Ishikawa (cell line): ENCODE measurements around the gene MOBP.

ENCODE experiments used
- CEBPB ChIP-seq: IDR thresholded peaks from 2 replicates; pipeline ENCODE4 v1.6.1; 2012
- CREB1 ChIP-seq: IDR thresholded peaks from 2 replicates; pipeline ENCODE4 v1.6.1; 2012; ENCODE audit warnings: low read depth
- EGR1 ChIP-seq: IDR thresholded peaks from 2 replicates; pipeline ENCODE4 v1.6.1; 2012
- EP300 ChIP-seq: IDR thresholded peaks from 2 replicates; pipeline ENCODE4 v1.6.1; 2012; ENCODE audit warnings: borderline replicate concordance
- FOXM1 ChIP-seq: IDR thresholded peaks from 2 replicates; pipeline ENCODE4 v1.6.1; 2012; ENCODE audit warnings: low read depth, borderline replicate concordance
- NFIC ChIP-seq: IDR thresholded peaks from 2 replicates; pipeline ENCODE4 v1.6.1; 2012
- RAD21 ChIP-seq: IDR thresholded peaks from 2 replicates; pipeline ENCODE4 v1.6.1; 2012; ENCODE audit warnings: low read depth
- TAF1 ChIP-seq: IDR thresholded peaks from 2 replicates; pipeline ENCODE4 v1.6.1; 2012; ENCODE audit warnings: low read depth, mild to moderate bottlenecking
- TCF12 ChIP-seq: IDR thresholded peaks from 2 replicates; pipeline ENCODE4 v1.6.1; 2012; ENCODE audit warnings: low read depth
- TEAD4 ChIP-seq: IDR thresholded peaks from 2 replicates; pipeline ENCODE4 v1.6.1; 2012
- YY1 ChIP-seq: IDR thresholded peaks from 2 replicates; pipeline ENCODE4 v1.6.1; 2012; ENCODE audit warnings: low read depth
- ZBTB7A ChIP-seq: IDR thresholded peaks from 2 replicates; pipeline ENCODE4 v1.6.1; 2012; ENCODE audit warnings: low read depth
- TF ChIP-seq, protein P1 (sequence below): IDR thresholded peaks from 2 replicates; pipeline ENCODE4 v1.6.1; 2012; ENCODE audit warnings: low read depth, mild to moderate bottlenecking
- TF ChIP-seq, protein P2 (sequence below): IDR thresholded peaks from 2 replicates; pipeline ENCODE4 v1.6.1; 2012
- TF ChIP-seq, protein P3 (sequence below): IDR thresholded peaks from 2 replicates; pipeline ENCODE4 v1.6.1; 2012

MOBP gene

DNA sequence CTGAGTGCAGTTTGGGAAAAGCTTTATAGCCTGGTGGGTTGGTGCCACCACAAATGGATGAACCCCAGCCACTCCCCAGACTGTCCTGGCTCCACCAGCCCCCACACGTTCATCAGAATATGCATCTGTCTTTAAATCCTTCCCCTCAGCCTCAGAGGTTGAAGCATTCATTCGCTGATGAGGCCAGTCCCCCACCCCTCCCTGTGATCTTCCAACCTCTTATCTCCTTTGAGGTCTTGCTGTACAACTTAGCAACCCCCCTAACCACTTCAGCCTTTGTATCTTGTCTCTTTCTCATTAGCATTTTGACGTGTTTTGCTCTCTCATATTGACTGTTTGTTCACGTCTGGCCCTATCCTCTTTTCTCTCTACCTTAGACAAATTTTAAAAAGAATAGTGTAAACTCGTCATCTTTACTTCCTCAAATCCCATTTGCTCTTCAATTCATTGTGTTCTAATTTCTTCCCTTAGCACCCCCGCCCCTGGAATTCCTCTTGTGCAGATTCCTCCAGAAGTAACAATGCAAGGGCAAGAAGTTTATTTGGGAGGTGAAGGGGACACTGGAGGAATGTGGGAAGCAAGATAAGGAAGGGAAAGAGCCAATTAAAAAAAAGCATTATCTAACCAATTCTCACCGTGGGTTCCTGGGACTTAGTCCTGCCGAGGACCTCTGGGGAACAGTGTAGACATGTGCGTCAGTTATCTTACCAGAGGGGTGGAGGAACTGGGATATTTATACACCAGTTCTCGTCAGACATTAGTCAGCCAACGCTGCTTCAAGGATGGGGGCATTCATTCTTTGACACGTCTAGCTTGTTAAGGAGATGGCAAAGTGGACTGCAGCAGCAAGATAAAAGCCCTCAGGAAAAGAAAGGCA lies 38.6 kb downstream of the MOBP start:
- no peak for TF ChIP-seq CREB1
- TF ChIP-seq, protein P1, sequence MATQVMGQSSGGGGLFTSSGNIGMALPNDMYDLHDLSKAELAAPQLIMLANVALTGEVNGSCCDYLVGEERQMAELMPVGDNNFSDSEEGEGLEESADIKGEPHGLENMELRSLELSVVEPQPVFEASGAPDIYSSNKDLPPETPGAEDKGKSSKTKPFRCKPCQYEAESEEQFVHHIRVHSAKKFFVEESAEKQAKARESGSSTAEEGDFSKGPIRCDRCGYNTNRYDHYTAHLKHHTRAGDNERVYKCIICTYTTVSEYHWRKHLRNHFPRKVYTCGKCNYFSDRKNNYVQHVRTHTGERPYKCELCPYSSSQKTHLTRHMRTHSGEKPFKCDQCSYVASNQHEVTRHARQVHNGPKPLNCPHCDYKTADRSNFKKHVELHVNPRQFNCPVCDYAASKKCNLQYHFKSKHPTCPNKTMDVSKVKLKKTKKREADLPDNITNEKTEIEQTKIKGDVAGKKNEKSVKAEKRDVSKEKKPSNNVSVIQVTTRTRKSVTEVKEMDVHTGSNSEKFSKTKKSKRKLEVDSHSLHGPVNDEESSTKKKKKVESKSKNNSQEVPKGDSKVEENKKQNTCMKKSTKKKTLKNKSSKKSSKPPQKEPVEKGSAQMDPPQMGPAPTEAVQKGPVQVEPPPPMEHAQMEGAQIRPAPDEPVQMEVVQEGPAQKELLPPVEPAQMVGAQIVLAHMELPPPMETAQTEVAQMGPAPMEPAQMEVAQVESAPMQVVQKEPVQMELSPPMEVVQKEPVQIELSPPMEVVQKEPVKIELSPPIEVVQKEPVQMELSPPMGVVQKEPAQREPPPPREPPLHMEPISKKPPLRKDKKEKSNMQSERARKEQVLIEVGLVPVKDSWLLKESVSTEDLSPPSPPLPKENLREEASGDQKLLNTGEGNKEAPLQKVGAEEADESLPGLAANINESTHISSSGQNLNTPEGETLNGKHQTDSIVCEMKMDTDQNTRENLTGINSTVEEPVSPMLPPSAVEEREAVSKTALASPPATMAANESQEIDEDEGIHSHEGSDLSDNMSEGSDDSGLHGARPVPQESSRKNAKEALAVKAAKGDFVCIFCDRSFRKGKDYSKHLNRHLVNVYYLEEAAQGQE, result no peak
- no peak for TF ChIP-seq YY1
- TF ChIP-seq TCF12, result no peak
- TF ChIP-seq TAF1, result no peak
- TF ChIP-seq FOXM1, result no peak
- TF ChIP-seq, protein P2, sequence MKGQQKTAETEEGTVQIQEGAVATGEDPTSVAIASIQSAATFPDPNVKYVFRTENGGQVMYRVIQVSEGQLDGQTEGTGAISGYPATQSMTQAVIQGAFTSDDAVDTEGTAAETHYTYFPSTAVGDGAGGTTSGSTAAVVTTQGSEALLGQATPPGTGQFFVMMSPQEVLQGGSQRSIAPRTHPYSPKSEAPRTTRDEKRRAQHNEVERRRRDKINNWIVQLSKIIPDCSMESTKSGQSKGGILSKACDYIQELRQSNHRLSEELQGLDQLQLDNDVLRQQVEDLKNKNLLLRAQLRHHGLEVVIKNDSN, result no peak
- TF ChIP-seq EP300, result no peak
- no peak for TF ChIP-seq CEBPB
- TF ChIP-seq EGR1, result no peak

DNA sequence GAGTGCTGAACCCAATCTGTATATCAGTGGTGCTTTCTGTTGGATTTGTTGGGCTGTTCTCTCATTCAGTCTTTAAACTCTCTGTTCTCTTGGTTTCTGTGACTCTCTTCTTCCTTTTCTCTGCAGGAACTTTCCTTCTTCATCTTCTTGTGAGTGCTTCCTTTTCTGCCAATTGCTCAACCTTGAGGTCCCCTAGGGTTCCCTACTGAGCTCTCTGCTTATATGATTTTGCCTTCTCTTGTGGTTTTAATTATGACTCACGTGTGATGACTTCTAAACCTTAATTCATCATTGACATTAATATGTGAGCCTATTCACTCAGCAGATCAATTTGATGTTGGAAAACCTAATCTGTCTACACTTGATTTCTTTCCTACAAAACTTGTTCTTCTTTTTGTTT lies 39.4 kb downstream of the MOBP start:
- TF ChIP-seq ZBTB7A, result no peak
- no peak for TF ChIP-seq EP300
- no peak for TF ChIP-seq NFIC
- no peak for TF ChIP-seq EGR1
- no peak for TF ChIP-seq TCF12
- TF ChIP-seq, protein P3, sequence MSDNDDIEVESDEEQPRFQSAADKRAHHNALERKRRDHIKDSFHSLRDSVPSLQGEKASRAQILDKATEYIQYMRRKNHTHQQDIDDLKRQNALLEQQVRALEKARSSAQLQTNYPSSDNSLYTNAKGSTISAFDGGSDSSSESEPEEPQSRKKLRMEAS, result no peak
- TF ChIP-seq, protein P2, result no peak
- TF ChIP-seq FOXM1, result no peak
- no peak for TF ChIP-seq TEAD4
- TF ChIP-seq, protein P1, result no peak
- TF ChIP-seq TAF1, result no peak
- TF ChIP-seq CEBPB, result no peak
- TF ChIP-seq RAD21, result no peak
- no peak for TF ChIP-seq CREB1
- TF ChIP-seq YY1, result no peak

DNA sequence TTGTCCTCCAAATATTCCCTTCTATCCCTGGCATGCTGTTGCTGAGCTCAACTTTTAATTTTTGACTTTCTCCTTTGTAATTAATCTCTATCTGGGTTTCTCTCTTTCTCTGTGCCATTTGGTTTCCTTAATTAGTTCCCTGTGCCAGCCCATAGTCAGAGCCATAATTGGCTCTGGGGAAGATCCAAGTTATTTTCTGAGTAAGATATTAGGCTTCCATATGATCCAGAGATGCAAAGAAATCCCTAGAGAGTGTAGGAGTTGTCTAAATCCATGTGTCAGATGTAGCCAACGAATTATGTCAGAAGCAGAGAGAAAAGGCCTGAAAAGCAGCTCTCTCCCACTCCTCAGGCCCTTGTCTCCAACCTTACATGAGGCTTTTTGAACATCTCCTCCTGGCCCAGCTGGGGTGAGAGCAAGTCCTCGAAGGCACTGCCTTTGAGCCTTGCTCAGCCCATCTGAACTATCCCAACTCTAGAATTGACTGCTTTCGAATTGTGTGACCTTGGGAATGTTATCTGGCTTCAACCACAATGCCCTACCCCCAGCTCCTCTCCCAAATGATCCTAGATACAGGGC lies 46.4 kb downstream of the MOBP start:
- TF ChIP-seq EP300, result no peak
- no peak for TF ChIP-seq TEAD4
- TF ChIP-seq, protein P3, result no peak
- no peak for TF ChIP-seq TAF1
- TF ChIP-seq, protein P2, result no peak
- TF ChIP-seq, protein P1, result no peak
- no peak for TF ChIP-seq CEBPB
- no peak for TF ChIP-seq YY1
- TF ChIP-seq EGR1, result no peak
- TF ChIP-seq FOXM1, result no peak
- no peak for TF ChIP-seq CREB1
- TF ChIP-seq RAD21, result no peak
- TF ChIP-seq ZBTB7A, result no peak
- no peak for TF ChIP-seq TCF12
